ENCODE measurements around the gene UBE2J2.

The UBE2J2 gene

DNA sequence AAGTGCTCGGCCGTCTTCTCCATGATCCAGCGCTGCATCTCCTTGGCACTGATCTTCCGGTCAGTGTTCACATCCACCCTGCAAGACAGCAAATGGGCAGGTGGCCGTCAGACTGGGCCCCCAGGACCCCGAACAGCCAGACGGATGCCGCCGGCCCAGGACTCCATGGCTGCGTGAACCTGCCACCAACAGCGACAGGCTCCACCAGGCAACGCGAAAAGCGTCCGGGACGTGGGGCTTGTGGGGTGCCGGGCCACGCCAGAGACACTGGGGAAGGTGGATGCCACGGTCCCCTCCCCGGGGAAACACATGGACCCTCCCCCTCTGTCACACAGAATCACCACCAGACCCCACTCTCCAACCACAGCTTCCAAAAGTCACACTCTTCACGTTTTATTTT lies 49.8 kb downstream of the UBE2J2 start:
- DNase-seq: no peak

DNA sequence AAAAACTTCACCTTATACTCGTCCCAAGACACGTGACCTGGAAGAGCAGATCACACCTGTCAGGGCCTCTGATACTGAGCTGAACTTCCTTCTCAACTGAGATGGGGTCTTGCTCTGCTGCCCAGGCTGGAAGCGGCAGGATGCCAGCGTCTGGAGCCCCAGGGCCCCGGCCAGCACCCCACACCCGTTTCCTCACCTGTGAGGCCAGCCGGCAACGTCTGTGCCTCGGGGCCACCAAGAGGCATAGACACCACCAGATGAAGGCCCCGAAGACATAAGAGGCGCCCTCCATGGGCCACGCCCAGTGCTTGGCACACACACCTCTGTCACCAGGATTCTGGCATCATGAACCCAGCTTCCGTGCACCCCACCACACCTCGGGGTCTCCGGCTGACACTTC lies 50.3 kb downstream of the UBE2J2 start:
- DNase-seq: no peak

DNA sequence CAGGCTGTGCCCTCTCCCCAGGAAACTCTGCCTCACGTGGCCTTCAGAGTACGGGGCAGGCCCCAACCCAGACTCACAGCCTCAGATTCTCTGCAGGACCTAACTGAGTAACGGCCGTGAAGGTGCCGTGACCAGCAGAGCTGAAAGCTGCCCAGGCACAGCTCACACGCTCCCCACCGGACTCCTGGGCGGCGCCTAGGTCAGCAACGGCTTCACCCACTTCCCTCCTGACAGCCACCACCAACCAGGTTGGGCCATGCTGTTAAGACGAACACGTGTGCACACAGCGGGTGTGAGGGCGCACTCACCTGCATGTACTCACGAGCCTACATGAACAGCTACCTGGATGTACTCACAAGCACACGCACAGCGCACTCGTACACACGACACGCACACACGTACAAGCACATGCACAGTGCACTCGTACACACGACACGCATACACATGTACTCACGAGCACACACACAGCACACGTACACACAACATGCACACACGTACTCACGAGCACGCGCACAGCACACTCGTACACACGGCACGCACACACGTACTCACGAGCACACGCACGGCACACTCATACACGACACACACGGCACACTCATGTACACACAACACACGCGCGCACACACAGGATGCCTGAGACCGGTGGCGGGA lies 51.0 kb downstream of the UBE2J2 start:
- no peak for DNase-seq

DNA sequence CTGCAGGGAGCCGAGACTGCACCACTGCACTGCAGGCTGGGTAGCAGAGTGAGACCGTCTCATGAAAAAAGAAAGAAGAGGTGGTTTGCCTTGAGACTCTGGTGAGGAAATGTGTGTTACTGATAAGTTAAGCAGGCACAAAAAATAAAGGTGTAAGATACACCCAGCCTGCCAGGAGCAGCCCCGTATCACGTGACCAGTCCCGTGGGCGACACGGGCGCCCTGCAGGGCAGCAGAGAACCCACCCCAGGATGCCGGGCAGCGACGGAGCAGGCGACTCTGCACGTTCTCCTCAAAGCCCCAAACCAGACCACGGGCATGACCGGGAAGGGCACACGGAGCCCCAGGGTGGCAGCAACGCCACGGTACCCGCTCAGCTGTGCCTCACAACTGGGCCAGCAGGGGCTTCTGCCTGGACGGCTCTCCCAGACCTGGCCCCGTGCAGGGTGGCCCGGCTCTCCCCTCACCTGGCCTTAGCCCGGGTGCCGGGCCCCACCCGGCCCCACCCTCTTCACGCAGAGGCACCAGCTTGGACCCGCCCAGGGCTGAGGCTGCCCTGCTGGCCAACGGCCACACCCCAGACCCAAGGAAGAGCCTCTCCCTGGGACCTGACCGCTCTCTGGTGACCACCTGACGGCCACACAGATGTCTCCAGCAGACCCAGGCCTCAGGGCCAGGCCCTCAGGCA lies 51.6 kb downstream of the UBE2J2 start:
- DNase-seq: no peak

DNA sequence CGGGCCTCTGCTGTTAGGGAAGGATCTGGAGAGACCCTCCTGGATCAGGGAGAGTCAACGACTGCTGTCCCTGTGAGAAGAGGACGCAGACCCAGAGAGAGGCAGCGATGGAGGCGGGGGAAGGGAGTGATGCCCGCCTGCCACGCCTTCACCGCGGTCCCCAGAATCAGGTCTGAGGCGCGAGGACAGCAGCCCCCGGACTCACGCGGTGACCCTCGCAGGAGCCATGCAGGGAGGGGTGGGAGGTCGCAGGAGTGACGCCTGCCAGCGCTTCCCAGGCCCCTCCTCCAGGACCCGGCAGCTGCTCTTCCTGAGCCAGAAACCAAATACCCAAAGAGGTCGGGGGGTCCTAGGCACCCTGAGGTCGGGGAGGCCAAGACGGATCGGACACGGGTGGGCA lies 53.5 kb downstream of the UBE2J2 start:
- DNase-seq: no peak

DNA sequence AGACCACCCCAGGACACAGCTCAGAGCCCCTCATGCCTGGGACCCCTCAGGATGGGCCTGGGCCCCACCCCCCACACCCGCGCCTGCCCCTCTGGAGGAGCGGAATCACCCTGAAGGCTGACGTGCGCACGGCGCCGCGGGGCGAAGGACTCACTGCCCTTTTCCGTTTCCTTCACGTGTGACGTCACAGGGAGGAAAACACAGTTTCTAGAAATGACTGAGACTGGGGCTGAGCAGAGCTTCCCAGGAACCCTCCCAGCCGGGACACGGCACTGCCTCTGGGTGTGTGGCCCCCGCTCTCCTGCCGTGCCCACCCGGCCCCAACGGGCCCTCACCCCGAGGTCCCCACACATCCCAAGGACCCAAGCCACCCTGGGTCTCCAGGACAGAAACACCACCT lies 54.3 kb downstream of the UBE2J2 start:
- no peak for DNase-seq

DNA sequence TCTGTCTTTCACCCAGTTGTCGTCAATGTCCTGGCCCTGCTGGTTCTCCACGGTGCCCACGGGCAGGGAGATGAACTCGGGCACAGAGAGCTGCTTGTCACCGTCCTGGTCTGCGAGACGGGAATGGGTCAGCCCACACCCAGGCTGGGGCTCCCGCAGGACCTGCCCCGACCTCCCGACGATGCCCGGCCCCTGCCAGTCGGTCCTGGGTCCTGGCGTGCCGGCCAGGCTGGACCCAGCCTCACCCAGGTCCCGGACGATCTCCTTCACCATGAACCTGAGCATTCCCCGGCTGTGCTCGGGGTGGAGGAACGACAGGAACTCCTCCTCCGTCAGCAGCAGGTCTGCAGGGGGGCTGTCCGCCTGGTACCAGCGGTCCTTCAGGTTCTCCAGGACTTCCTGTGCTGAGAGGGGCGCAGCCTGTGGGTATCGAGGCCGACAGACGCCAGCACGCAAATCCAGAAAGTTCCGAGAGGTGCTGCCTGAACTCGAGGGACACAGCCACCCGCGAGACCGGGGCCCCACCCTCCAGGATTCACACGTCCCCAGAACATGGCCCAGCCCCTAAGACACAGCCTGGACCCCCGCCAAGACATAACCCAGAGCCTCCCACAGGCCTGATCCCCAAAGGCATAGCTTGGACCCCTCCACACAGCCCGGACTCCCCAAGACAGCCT lies 55.0 kb downstream of the UBE2J2 start:
- no peak for DNase-seq

DNA sequence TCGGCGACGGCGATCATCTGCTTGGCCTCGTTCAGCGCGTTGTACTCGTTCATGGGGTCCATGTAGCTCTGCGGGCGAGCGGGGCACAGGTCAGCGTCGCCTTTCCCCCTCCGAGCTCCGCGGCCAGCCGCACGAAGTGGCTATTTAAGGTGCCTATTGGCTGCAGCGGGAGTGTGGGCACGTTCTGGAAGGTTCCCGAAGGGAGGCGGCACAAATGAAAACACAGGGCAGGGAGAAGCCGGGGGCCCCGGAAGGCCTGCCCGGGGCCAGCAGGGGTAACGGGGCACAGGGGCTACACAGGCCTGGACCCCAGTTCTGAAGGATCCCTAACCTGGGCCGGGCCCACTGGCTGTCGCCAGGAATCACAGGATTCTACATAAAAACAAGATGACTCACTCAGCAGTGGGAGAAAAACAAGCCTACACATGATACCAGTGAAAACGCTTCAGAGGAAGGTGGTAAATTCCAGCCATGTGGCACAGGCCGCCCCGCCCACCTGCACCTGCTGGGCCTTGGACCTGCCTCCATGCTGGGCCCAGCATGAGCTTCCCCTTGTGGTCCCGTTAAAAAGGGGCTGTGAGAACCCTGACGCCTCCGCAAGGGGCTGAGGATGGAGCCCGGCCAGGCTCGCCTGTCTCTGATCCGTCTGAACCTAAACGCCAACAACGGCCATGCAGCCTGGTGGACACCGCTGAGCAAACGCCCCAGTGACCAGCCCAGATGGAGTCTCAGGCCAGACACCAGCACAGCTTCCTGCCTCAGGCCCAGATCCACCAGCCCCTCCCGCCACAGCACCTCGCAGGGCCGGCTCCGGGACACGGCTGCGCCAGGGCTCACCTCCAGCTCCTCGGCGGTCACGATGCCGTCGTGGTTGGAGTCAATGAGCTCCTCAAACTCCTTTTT lies 55.8 kb downstream of the UBE2J2 start:
- no peak for DNase-seq

DNA sequence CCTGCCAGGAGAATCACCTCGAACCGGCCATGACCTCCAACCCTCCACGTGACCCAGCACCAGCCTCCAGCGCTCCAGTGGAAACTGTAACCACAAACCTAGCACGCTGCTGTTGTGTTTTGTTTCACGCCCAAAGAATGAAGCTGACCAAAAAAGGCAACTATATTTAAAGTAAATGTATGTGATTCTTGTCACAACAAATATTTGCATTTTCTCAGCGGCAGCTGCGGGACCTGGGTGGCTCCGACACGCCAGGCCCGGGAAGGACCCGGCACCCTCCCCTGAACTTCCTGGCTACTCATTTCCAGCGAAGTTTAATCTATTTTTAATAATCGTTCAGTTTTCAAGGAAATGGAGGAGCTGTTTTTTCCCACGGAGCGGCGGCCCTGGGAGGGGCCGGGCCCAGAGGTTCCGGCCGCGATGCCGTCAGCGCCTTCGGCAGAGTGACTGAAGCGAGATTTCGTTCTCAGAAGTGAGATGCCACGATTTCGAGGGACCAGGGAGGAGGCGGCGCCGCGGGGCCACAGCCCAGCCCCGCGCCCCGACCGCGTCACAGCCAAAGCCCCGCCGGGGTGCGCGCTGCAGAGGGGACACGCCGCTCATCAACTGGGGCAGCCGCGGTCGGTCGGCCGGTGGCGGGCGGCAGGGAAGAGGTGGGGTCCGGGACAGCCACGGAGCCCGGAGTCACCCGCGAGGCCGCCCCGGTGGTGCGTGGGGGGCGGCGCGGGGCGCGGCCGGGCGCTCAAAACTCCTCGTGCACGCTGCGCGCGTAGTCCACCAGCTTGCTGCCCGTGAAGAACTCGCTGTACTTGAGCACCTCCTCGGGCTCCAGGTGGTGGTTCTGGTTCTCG lies 56.7 kb downstream of the UBE2J2 start:
- DNase-seq: no peak

DNA sequence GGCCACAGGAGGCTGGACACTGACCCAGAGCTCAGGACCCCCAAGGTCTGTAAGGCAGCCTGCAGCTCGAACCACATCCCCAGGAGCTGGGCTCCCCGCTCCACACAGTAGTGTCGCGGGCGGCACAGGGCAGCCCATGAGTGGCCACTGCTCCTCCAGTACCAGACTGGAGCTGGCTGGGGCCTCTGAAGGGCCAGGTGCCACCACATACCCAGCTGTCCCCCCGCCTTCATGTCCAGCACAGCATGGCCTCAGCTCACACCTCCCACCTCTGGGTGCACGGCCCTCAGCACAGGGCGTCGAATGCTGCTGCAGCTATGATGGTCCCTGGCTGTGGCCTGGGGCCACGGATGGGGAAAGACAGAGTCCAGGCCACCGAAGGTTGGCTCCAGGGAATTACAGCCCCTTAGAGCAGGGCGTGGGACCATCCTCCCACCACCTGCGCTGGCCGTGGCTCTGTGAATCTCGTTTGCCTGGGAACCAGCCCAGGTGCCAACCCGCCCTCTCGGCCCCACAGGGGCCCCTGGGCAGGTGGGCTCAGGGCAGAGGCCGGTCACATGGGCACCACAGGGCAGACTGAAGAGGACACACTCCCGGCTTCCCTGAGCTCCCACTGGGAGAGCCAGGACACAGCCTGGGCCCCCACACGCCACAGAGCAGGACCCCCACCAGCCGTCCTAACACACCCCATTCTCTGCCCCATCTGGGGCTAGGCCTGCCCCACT lies 57.6 kb downstream of the UBE2J2 start:
- DNase-seq: no peak

DNA sequence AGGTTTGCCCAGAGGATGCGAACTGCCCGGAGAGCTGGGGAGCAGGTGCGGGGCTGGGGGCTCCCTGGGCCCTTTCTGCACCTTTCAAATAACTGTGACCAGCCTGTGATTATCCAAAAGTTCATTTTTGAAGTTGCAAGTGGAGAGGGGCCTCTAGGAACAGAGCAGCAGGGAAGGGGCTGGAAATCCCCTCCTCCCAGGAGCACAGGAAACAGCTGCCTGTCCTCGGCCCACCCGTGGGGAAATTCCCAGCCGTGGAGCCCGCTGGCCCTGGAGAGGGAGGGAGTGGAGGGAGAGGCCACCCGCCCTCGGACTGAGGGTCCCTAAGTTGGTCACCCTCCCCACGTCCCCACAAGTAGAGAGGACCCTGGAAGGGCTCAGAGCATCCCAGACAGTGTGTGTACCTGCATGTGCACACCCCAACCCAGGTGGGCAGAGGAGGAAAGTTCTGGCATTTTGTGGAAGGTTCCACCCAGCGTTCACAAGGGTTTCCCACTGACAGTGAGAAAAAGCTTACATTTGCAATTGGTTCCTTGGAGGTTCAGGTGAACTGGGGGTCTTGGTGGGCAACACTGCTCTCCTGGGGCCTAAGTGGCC lies 58.5 kb downstream of the UBE2J2 start:
- no peak for DNase-seq

DNA sequence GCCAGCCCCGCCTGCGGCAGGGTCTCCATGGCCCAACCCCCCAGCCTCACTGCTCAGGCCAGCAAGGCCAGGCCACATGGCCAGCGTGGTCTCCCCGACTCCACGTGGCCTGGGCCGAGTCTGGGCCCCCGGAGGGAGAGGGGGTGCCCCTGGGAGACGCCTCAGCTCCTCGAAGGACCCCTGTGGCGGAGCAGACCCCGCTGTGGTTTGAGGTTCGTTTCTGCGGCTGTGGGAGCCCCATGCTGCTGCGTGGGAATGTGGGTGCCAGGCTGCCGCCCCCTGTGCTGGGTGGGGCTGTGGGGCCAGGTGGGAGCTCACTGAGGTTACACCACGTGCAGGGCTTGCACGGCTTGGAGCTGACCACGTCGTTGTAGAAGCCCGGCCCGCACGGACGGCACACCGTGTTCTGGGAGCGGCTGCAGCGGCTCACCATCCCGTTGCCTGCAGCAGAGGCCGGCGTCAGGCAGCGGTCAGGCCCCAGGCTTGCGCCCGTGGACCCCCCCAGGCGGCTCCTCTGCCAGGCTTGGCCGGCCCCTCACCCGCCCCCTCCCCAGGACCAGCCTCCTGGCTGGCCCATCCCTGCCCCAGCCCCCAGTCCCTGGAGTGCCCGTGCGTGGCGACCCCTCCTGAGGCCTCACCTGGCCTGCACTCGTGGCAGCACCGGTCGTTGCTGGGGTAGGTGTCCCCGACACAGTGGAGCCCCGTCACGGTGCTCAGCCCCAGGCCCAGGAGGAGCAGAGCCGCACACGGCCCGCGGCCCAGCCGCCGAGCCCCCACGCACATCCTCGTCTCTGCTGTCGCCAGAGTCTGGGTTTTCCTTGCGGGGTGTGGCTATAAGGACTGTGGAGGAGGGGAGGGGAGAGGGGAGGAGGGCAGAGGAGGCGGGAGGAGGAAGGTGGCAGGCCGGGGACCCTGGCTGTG lies 60.0 kb downstream of the UBE2J2 start, which contains the start of gene TNFRSF4:
Gene TNFRSF4 (minus strand): TSS at position 809 of the 921 bp plus-strand sequence. CDS start 26 bp downstream, at position 783.
- no peak for DNase-seq

DNA sequence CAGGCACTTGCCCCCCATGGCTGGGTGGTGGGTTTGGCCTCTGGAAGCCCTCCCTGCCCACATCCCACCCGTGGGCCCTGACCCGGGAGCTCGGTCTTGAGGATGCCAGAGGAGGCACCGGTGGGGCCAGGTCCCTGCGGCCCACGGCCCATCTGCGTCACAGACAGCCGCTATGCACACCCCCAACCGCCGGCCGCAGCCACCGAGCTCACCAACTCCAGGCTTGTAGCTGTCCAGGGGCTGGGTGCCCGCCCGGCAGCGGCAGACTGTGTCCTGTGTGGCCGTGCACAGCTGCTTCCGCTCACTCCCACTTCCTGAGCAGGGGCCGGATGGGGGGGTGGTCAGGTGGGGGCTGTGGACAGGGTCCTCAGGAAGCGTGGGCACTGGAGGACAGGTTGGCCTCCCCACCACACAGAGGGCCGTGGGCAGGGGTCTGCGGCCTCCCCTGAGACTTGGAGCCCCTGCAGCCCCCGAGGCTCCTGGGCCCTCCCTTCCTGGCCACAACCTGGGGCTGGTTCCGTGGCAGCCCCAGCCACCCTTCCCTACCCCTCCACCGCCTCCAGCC lies 60.8 kb downstream of the UBE2J2 start:
- DNase-seq: no peak

DNA sequence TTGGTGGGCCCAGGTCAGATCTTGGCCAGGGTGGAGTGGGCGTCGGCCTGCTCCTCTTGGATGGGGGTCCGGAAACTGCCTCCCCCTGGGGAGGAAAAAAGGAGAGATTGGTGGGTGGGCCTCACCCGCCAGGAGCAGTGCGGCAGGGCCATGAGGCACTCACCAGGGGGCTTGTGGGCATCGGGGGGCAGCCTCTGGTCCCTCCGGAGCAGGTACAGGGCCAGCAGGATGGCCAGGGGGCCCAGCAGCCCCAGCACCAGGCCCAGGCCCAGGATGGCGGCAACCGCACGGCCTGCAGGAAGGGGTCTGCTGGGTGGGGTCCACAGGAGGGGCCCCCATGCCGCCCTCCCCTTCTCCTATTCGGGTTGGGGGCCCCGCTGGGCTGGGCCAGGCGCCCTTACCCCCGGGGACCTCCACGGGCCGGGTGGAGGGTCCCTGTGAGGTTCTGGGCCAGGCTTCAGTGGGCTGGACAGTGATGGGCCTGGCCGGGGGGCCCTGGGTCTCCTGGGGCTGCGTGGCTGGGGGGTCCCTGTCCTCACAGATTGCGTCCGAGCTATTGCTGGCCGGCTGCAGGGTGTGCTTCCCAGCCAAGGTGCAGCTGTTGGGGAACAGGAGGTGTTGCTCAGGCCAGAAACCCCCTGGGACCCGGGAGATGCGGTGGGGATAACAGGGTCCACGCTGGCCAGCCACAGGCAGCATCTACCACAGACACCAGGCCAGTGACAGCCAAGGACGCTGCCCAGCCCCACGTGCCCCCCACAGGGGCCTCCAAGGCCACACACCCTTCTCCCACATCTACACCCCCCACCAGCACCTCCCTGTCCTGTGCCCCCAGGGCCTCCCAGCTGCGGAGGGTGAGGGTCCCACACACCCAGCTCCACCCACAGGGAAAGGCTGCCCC lies 61.9 kb downstream of the UBE2J2 start:
- DNase-seq: no peak

DNA sequence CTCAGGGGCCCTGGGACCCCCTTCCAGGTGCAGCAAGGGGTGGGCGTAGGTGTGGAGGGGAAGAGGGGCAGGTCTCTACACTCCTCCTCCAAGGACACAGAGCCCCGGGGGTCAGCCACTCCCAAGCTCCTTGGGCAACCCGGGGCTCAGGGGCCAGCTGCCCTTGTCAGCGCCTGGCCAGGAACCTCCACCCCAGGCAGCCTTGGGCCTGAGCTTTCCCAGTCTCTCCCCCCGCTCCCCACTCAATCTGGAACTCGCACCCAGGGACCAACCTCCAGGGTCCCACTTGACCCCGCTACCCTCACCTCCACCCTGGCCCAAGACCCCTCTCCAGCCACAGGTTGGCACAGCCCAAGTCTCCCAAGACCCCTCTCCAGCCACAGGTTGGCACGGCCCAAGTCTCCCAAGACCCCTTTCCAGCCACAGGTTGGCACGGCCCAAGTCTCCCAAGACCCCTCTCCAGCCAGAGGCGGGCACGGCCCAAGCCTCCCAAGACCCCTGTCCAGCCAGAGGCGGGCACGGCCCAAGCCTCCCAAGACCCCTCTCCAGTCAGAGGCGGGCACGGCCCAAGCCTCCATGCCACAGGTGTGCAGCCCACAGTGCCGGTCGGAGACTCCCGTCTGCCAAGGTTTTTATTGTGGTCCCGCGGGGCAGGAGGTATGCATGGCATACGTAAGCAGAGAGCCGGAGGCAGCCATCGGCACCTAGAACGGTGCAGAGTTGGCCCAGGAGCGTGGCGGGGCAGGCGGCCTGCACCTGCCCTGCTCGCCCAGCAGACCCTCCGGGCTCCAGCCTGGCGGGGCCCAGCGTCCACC lies 62.7 kb downstream of the UBE2J2 start:
- DNase-seq: no peak

DNA sequence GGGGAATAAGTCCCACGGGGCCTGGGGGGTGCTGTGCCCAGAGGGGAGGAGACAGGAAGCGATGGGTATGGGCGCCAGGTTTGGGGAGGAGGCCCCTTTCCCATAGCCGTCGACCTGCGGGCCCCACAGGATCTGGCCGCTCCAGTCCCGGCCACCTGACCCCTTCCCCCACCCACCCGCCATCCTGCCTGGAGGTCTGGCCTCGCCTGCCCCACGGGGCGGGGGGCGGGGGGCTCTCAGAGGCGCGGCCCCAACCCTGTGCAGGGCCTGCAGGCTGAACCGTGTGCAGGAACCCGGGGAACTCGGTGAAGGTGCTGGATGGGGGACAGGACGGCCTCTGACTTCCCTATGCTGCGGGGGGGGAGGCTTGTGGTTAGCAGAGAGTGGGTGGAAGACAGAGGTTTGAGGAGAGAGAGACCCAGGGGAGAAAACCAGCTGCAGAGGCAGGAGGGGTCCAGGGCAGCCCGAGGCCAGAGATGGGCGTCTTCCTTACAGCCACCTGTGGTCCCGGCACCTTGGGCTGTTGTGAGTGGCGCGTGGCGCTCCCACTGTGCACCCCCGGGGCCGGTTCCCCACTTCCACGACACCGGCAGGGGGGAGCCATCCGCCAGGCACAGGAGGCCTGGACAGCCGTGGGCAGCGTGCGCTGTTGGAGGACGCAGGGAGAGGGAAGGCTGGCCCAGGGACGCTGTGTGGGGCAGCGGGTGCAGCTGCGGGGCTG lies 64.8 kb downstream of the UBE2J2 start:
- no peak for DNase-seq

DNA sequence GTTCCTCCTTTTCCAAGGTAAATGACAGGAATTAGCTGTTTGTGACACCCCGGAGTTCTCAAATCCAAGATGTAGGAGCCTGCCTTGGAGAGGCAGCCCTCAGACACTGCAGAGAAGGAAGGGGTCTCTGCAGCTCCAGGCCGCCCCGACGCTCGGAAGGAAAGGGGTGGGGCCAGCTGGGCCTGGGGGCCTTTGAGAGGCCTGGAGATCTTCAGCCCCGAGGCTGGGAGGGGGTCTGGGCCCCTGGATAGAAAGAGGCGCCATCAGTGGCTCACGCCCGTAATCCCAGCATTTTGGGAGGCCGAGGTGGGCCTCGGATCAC lies 66.1 kb downstream of the UBE2J2 start:
- no peak for DNase-seq
